ENCODE results near the gene NAA20.

NAA20 gene

GRCh38 chr20:20005342-20005741 is 11.8 kb upstream of the NAA20 start:
- H3K27ac ChIP-seq: peak overlapping the region; percentile 2; the same call in 1 of the 2 replicates
- no peaks in the 10 kb centered on the region for H3K9me3 ChIP-seq (ENCODE audit: low read depth, low read length)
- no peak for TF ChIP-seq POLR2AphosphoS5 (IDR thresholded peaks at IDR 0.05; ENCODE audit: borderline replicate concordance, low read depth, low read length)
- TF ChIP-seq FOXP2 (optimal IDR thresholded peaks at IDR 0.05; ENCODE audit: control extremely low read depth, extremely low read length, insufficient read depth): no peak
- no peak for TF ChIP-seq EZH2 (IDR thresholded peaks at IDR 0.05)
- no peaks in the 10 kb centered on the region for H3K36me3 ChIP-seq (ENCODE audit: insufficient read depth, low read length)
- H3K9ac ChIP-seq (ENCODE audit: insufficient read length): no peak overlapping the region
- no peak overlapping the region for H3K4me3 ChIP-seq
- DNase-seq (ENCODE audit: low read depth, low spot score): no peak

- Histone ChIP-seq H3K9ac (ENCODE audit: insufficient read length) (no peak overlapping the region), H3K4me3 (no peak overlapping the region), H3K9me3 (ENCODE audit: low read depth, low read length) (no peaks in the 10 kb centered on the region), H3K36me3 (ENCODE audit: insufficient read depth, low read length) (no peaks in the 10 kb centered on the region), H3K27ac (no peak overlapping the region)
- TF ChIP-seq POLR2AphosphoS5 (IDR thresholded peaks at IDR 0.05; ENCODE audit: borderline replicate concordance, low read depth, low read length) (no peak), EZH2 (IDR thresholded peaks at IDR 0.05) (no peak), FOXP2 (optimal IDR thresholded peaks at IDR 0.05; ENCODE audit: control extremely low read depth, extremely low read length, insufficient read depth) (no peak)
- no peak for DNase-seq (ENCODE audit: low read depth, low spot score)
Measured at GRCh38 chr20:20009784-20010253, 7.3 kb upstream of the NAA20 start.

GRCh38 chr20:20010639-20011500 is 6.3 kb upstream of the NAA20 start:
- no peak for DNase-seq (ENCODE audit: low read depth, low spot score)

GRCh38 chr20:20012541-20012940 is 4.6 kb upstream of the NAA20 start:
- H3K4me3 ChIP-seq: no peak overlapping the region
- no peak overlapping the region for H3K27ac ChIP-seq
- DNase-seq (ENCODE audit: low read depth, low spot score): no peak
- no peaks in the 10 kb centered on the region for H3K36me3 ChIP-seq (ENCODE audit: insufficient read depth, low read length)
- no peaks in the 10 kb centered on the region for H3K9me3 ChIP-seq (ENCODE audit: low read depth, low read length)
- TF ChIP-seq POLR2AphosphoS5 (IDR thresholded peaks at IDR 0.05; ENCODE audit: borderline replicate concordance, low read depth, low read length): no peak
- no peak for TF ChIP-seq FOXP2 (optimal IDR thresholded peaks at IDR 0.05; ENCODE audit: control extremely low read depth, extremely low read length, insufficient read depth)
- TF ChIP-seq EZH2 (IDR thresholded peaks at IDR 0.05): no peak
- no peak overlapping the region for H3K9ac ChIP-seq (ENCODE audit: insufficient read length)

More at GRCh38 chr20:20010639-20011500, 6.3 kb upstream of the NAA20 start:
- peak overlapping the region; percentile 71 for H3K27ac ChIP-seq
- H3K9ac ChIP-seq (ENCODE audit: insufficient read length): peak overlapping the region; percentile 42
- TF ChIP-seq POLR2AphosphoS5 (IDR thresholded peaks at IDR 0.05; ENCODE audit: borderline replicate concordance, low read depth, low read length) (no peak), EZH2 (IDR thresholded peaks at IDR 0.05) (no peak), FOXP2 (optimal IDR thresholded peaks at IDR 0.05; ENCODE audit: control extremely low read depth, extremely low read length, insufficient read depth) (no peak)
- H3K4me3 ChIP-seq: peak overlapping the region; percentile 19; the same call in 1 of the 2 replicates
- no peaks in the 10 kb centered on the region for H3K9me3 ChIP-seq (ENCODE audit: low read depth, low read length)
- no peaks in the 10 kb centered on the region for H3K36me3 ChIP-seq (ENCODE audit: insufficient read depth, low read length)

GRCh38 chr20:20014659-20015058 is 2.5 kb upstream of the NAA20 start:
- Histone ChIP-seq H3K4me3 (no peak overlapping the region), H3K36me3 (ENCODE audit: insufficient read depth, low read length) (peaks cover 5% of the 10 kb centered on the region), H3K9ac (ENCODE audit: insufficient read length) (no peak overlapping the region), H3K9me3 (ENCODE audit: low read depth, low read length) (no peaks in the 10 kb centered on the region), H3K27ac (no peak overlapping the region)
- DNase-seq (ENCODE audit: low read depth, low spot score): no peak
- TF ChIP-seq POLR2AphosphoS5 (IDR thresholded peaks at IDR 0.05; ENCODE audit: borderline replicate concordance, low read depth, low read length) (no peak), FOXP2 (optimal IDR thresholded peaks at IDR 0.05; ENCODE audit: control extremely low read depth, extremely low read length, insufficient read depth) (no peak), EZH2 (IDR thresholded peaks at IDR 0.05) (no peak)

DNA sequence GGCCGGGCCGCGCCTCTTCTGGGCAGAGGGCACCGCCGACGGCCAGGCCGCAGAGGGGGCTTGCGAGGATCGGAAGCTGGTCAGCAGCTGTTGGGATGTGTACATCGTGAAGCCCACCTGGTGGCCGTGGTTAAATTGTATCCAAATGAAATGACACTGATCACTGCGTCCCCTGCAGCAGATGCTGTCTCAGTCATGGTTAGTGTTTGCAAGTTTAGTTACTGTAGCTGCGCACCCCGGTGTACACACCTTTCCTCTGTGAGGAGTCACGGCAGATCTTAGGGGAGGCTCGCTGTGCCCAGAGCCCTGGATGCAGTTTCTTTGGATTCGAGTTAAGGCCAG is 653 bp downstream of the NAA20 start:
- Histone ChIP-seq H3K36me3 (ENCODE audit: insufficient read depth, low read length) (peaks cover 13% of the 10 kb centered on the region), H3K9ac (ENCODE audit: insufficient read length) (peak overlapping the region; percentile 93), H3K4me3 (peak overlapping the region; percentile 96), H3K27ac (no peak overlapping the region), H3K9me3 (ENCODE audit: low read depth, low read length) (no peaks in the 10 kb centered on the region)
- no peak for DNase-seq (ENCODE audit: low read depth, low spot score)
- TF ChIP-seq FOXP2 (optimal IDR thresholded peaks at IDR 0.05; ENCODE audit: control extremely low read depth, extremely low read length, insufficient read depth) (no peak), POLR2AphosphoS5 (IDR thresholded peaks at IDR 0.05; ENCODE audit: borderline replicate concordance, low read depth, low read length) (no peak), EZH2 (IDR thresholded peaks at IDR 0.05) (no peak)

- peaks cover 17% of the 10 kb centered on the region for H3K36me3 ChIP-seq (ENCODE audit: insufficient read depth, low read length)
- H3K27ac ChIP-seq: no peak overlapping the region
- no peaks in the 10 kb centered on the region for H3K9me3 ChIP-seq (ENCODE audit: low read depth, low read length)
- peak overlapping the region; percentile 96 for H3K4me3 ChIP-seq
- no peak for TF ChIP-seq FOXP2 (optimal IDR thresholded peaks at IDR 0.05; ENCODE audit: control extremely low read depth, extremely low read length, insufficient read depth)
- TF ChIP-seq EZH2 (IDR thresholded peaks at IDR 0.05): no peak
- TF ChIP-seq POLR2AphosphoS5 (IDR thresholded peaks at IDR 0.05; ENCODE audit: borderline replicate concordance, low read depth, low read length): no peak
- no peak for DNase-seq (ENCODE audit: low read depth, low spot score)
- peak overlapping the region; percentile 93 for H3K9ac ChIP-seq (ENCODE audit: insufficient read length)
Measured at GRCh38 chr20:20018366-20018765, 1.2 kb downstream of the NAA20 start.

GRCh38 chr20:20019123-20019522 is 2.0 kb downstream of the NAA20 start:
- no peak for DNase-seq (ENCODE audit: low read depth, low spot score)
- H3K4me3 ChIP-seq: no peak overlapping the region; the same call in 1 of the 2 replicates
- peaks cover 19% of the 10 kb centered on the region for H3K36me3 ChIP-seq (ENCODE audit: insufficient read depth, low read length)
- H3K27ac ChIP-seq: no peak overlapping the region
- H3K9ac ChIP-seq (ENCODE audit: insufficient read length): no peak overlapping the region
- H3K9me3 ChIP-seq (ENCODE audit: low read depth, low read length): no peaks in the 10 kb centered on the region
- TF ChIP-seq EZH2 (IDR thresholded peaks at IDR 0.05): no peak
- no peak for TF ChIP-seq FOXP2 (optimal IDR thresholded peaks at IDR 0.05; ENCODE audit: control extremely low read depth, extremely low read length, insufficient read depth)
- no peak for TF ChIP-seq POLR2AphosphoS5 (IDR thresholded peaks at IDR 0.05; ENCODE audit: borderline replicate concordance, low read depth, low read length)
